ENCODE results near the gene USP12.

The USP12 gene

GRCh38 chr13:27183561-27184147 is 12.0 kb upstream of the USP12 start:
- Histone ChIP-seq H3K4me1 (ENCODE audit: control insufficient read depth, insufficient read depth, low read length) (peaks cover 7% of the 10 kb centered on the region; the same call in 1 of the 2 replicates), H3K27ac (ENCODE audit: low read depth, low read length) (no peak overlapping the region), H3K36me3 (ENCODE audit: control insufficient read depth, insufficient read depth, low read length) (no peaks in the 10 kb centered on the region), H3K9ac (ENCODE audit: low read length) (no peak overlapping the region), H3K4me3 (ENCODE audit: low read depth, low read length) (no peak overlapping the region), H3K27me3 (ENCODE audit: control insufficient read depth, insufficient read depth, low read length) (no peaks in the 10 kb centered on the region), H3K9me3 (ENCODE audit: control insufficient read depth, insufficient read depth, low read depth, low read length) (no peaks in the 10 kb centered on the region)

- Histone ChIP-seq H3K4me3 (ENCODE audit: low read depth, low read length) (no peak overlapping the region), H3K4me1 (ENCODE audit: control insufficient read depth, insufficient read depth, low read length) (peaks cover 14% of the 10 kb centered on the region), H3K27ac (ENCODE audit: low read depth, low read length) (no peak overlapping the region), H3K36me3 (ENCODE audit: control insufficient read depth, insufficient read depth, low read length) (no peaks in the 10 kb centered on the region), H3K9me3 (ENCODE audit: control insufficient read depth, insufficient read depth, low read depth, low read length) (no peaks in the 10 kb centered on the region), H3K27me3 (ENCODE audit: control insufficient read depth, insufficient read depth, low read length) (no peaks in the 10 kb centered on the region), H3K9ac (ENCODE audit: low read length) (no peak overlapping the region)
Measured at GRCh38 chr13:27182844-27183497, 11.4 kb upstream of the USP12 start.

- no peak overlapping the region for H3K27ac ChIP-seq (ENCODE audit: low read depth, low read length)
- H3K9me3 ChIP-seq (ENCODE audit: control insufficient read depth, insufficient read depth, low read depth, low read length): no peaks in the 10 kb centered on the region
Measured at GRCh38 chr13:27182054-27182453, 10.4 kb upstream of the USP12 start.

GRCh38 chr13:27177852-27178251 is 6.2 kb upstream of the USP12 start:
- no peaks in the 10 kb centered on the region for H3K36me3 ChIP-seq (ENCODE audit: control insufficient read depth, insufficient read depth, low read length)
- H3K27me3 ChIP-seq (ENCODE audit: control insufficient read depth, insufficient read depth, low read length): no peaks in the 10 kb centered on the region
- H3K27ac ChIP-seq (ENCODE audit: low read depth, low read length): no peak overlapping the region
- no peaks in the 10 kb centered on the region for H3K9me3 ChIP-seq (ENCODE audit: control insufficient read depth, insufficient read depth, low read depth, low read length)
- no peak overlapping the region for H3K4me3 ChIP-seq (ENCODE audit: low read depth, low read length)
- H3K9ac ChIP-seq (ENCODE audit: low read length): no peak overlapping the region
- peaks cover 14% of the 10 kb centered on the region for H3K4me1 ChIP-seq (ENCODE audit: control insufficient read depth, insufficient read depth, low read length)

More at GRCh38 chr13:27182054-27182453, 10.4 kb upstream of the USP12 start:
- Histone ChIP-seq H3K4me1 (ENCODE audit: control insufficient read depth, insufficient read depth, low read length) (peaks cover 18% of the 10 kb centered on the region), H3K27me3 (ENCODE audit: control insufficient read depth, insufficient read depth, low read length) (no peaks in the 10 kb centered on the region), H3K4me3 (ENCODE audit: low read depth, low read length) (no peak overlapping the region), H3K9ac (ENCODE audit: low read length) (no peak overlapping the region), H3K36me3 (ENCODE audit: control insufficient read depth, insufficient read depth, low read length) (no peaks in the 10 kb centered on the region)

- Histone ChIP-seq H3K36me3 (ENCODE audit: control insufficient read depth, insufficient read depth, low read length) (no peaks in the 10 kb centered on the region), H3K27me3 (ENCODE audit: control insufficient read depth, insufficient read depth, low read length) (no peaks in the 10 kb centered on the region), H3K4me1 (ENCODE audit: control insufficient read depth, insufficient read depth, low read length) (peaks cover 12% of the 10 kb centered on the region), H3K4me3 (ENCODE audit: low read depth, low read length) (no peak overlapping the region), H3K9ac (ENCODE audit: low read length) (no peak overlapping the region), H3K9me3 (ENCODE audit: control insufficient read depth, insufficient read depth, low read depth, low read length) (no peaks in the 10 kb centered on the region), H3K27ac (ENCODE audit: low read depth, low read length) (no peak overlapping the region)
Measured at GRCh38 chr13:27176470-27177410, 5.1 kb upstream of the USP12 start.

- H3K36me3 ChIP-seq (ENCODE audit: control insufficient read depth, insufficient read depth, low read length): no peaks in the 10 kb centered on the region
- H3K27me3 ChIP-seq (ENCODE audit: control insufficient read depth, insufficient read depth, low read length): no peaks in the 10 kb centered on the region
- H3K27ac ChIP-seq (ENCODE audit: low read depth, low read length): no peak overlapping the region
- H3K4me1 ChIP-seq (ENCODE audit: control insufficient read depth, insufficient read depth, low read length): peaks cover 17% of the 10 kb centered on the region
- H3K9ac ChIP-seq (ENCODE audit: low read length): no peak overlapping the region
- H3K9me3 ChIP-seq (ENCODE audit: control insufficient read depth, insufficient read depth, low read depth, low read length): no peaks in the 10 kb centered on the region
- no peak overlapping the region for H3K4me3 ChIP-seq (ENCODE audit: low read depth, low read length)
Measured at GRCh38 chr13:27174766-27175455, 3.3 kb upstream of the USP12 start.

GRCh38 chr13:27172495-27172842 is 858 bp upstream of the USP12 start:
- Histone ChIP-seq H3K9ac (ENCODE audit: low read length) (peak overlapping the region; percentile 71), H3K9me3 (ENCODE audit: control insufficient read depth, insufficient read depth, low read depth, low read length) (no peaks in the 10 kb centered on the region), H3K27me3 (ENCODE audit: control insufficient read depth, insufficient read depth, low read length) (no peaks in the 10 kb centered on the region), H3K4me1 (ENCODE audit: control insufficient read depth, insufficient read depth, low read length) (peaks cover 23% of the 10 kb centered on the region), H3K4me3 (ENCODE audit: low read depth, low read length) (peak overlapping the region; percentile 100), H3K27ac (ENCODE audit: low read depth, low read length) (no peak overlapping the region), H3K36me3 (ENCODE audit: control insufficient read depth, insufficient read depth, low read length) (no peaks in the 10 kb centered on the region)

GRCh38 chr13:27171827-27172494 is 350 bp upstream of the USP12 start:
- Histone ChIP-seq H3K9ac (ENCODE audit: low read length) (peak overlapping the region; percentile 71), H3K9me3 (ENCODE audit: control insufficient read depth, insufficient read depth, low read depth, low read length) (no peaks in the 10 kb centered on the region), H3K27ac (ENCODE audit: low read depth, low read length) (peak overlapping the region; percentile 53; the same call in 1 of the 2 replicates), H3K36me3 (ENCODE audit: control insufficient read depth, insufficient read depth, low read length) (no peaks in the 10 kb centered on the region), H3K4me1 (ENCODE audit: control insufficient read depth, insufficient read depth, low read length) (peaks cover 23% of the 10 kb centered on the region), H3K4me3 (ENCODE audit: low read depth, low read length) (peak overlapping the region; percentile 100), H3K27me3 (ENCODE audit: control insufficient read depth, insufficient read depth, low read length) (no peaks in the 10 kb centered on the region)

GRCh38 chr13:27170516-27171243 is 931 bp downstream of the USP12 start:
- H3K27me3 ChIP-seq (ENCODE audit: control insufficient read depth, insufficient read depth, low read length): no peaks in the 10 kb centered on the region
- H3K27ac ChIP-seq (ENCODE audit: low read depth, low read length): peak overlapping the region; percentile 61; the same call in 1 of the 2 replicates
- peak overlapping the region; percentile 100 for H3K4me3 ChIP-seq (ENCODE audit: low read depth, low read length)
- no peaks in the 10 kb centered on the region for H3K9me3 ChIP-seq (ENCODE audit: control insufficient read depth, insufficient read depth, low read depth, low read length)
- H3K36me3 ChIP-seq (ENCODE audit: control insufficient read depth, insufficient read depth, low read length): no peaks in the 10 kb centered on the region
- H3K4me1 ChIP-seq (ENCODE audit: control insufficient read depth, insufficient read depth, low read length): peaks cover 23% of the 10 kb centered on the region
- peak overlapping the region; percentile 88 for H3K9ac ChIP-seq (ENCODE audit: low read length)

- no peaks in the 10 kb centered on the region for H3K27me3 ChIP-seq (ENCODE audit: control insufficient read depth, insufficient read depth, low read length)
Measured at GRCh38 chr13:27170221-27170515, 1.4 kb downstream of the USP12 start.

More at GRCh38 chr13:27170221-27170515, 1.4 kb downstream of the USP12 start:
- H3K4me3 ChIP-seq (ENCODE audit: low read depth, low read length): peak overlapping the region; percentile 100
- H3K9ac ChIP-seq (ENCODE audit: low read length): peak overlapping the region; percentile 88
- H3K9me3 ChIP-seq (ENCODE audit: control insufficient read depth, insufficient read depth, low read depth, low read length): no peaks in the 10 kb centered on the region
- peaks cover 23% of the 10 kb centered on the region for H3K4me1 ChIP-seq (ENCODE audit: control insufficient read depth, insufficient read depth, low read length)
- H3K36me3 ChIP-seq (ENCODE audit: control insufficient read depth, insufficient read depth, low read length): no peaks in the 10 kb centered on the region
- H3K27ac ChIP-seq (ENCODE audit: low read depth, low read length): no peak overlapping the region

All from HUES6 (cell line).